Heart right ventricle (tissue), 16 donors: ENCODE measurements around the gene AOX1. TPM values are rescaled to one million over a fixed set of nuclear protein-coding genes. Genes with fewer than 3 reads are reported as not detected.

ENCODE experiments used
- ATAC-seq, 8 donors: fragments of 200-7000 bp; cut with Tn5 transposase; one replicate each; pipeline ENCODE4 v1.9.1; 2020; ENCODE audit warnings: mild to moderate bottlenecking in 8 of 8, moderate library complexity in 8 of 8, moderate number of reproducible peaks in 1 of 8
- DNase-seq, 2 donors: peaks; one replicate each; pipeline ENCODE4 v3.0.0-alpha.2; 2020
- H3K27ac ChIP-seq, 10 donors: fragments of 200-600 bp; sonication (generic) in 2 of 10; one replicate each; pipeline versions ENCODE4 v1.5.0 to v1.8.0; 2020 to 2022; ENCODE audit warnings: mild to moderate bottlenecking in 3 of 10
- H3K27me3 ChIP-seq, 7 donors: fragments of 200-600 bp; one replicate each; pipeline ENCODE4 v1.8.0; 2021 to 2022; ENCODE audit warnings: mild to moderate bottlenecking in 2 of 7
- H3K36me3 ChIP-seq, 9 donors: fragments of 200-600 bp; sonication (generic) in 1 of 9; one replicate each; pipeline versions ENCODE4 v1.5.0 to v1.8.0; 2020 to 2022; ENCODE audit warnings: mild to moderate bottlenecking in 2 of 9
- H3K4me1 ChIP-seq, 9 donors: fragments of 200-600 bp; sonication (generic) in 1 of 9; one replicate each; pipeline versions ENCODE4 v1.5.0 to v1.8.0; 2020 to 2022; ENCODE audit warnings: mild to moderate bottlenecking in 4 of 9
- H3K4me3 ChIP-seq, 10 donors: fragments of 200-600 bp; sonication (generic) in 2 of 10; one replicate each; pipeline versions ENCODE4 v1.5.0 to v1.8.0; 2020 to 2022; ENCODE audit warnings: mild to moderate bottlenecking in 7 of 10, moderate library complexity in 2 of 10
- H3K9me3 ChIP-seq, 11 donors: fragments of 200-600 bp in 10 of 11; sonication (generic) in 2 of 11; one replicate each; pipeline versions ENCODE4 v1.5.0 to v1.8.0; 2013 to 2022; ENCODE audit warnings: mild to moderate bottlenecking in 2 of 11, control low read depth in 1 of 11, moderate library complexity in 1 of 11
- WGBS, 2 donors: extraction: QIAGEN DNeasy Blood & Tissue Kit; methylation state at CpG; one replicate each; pipeline ENCODE4 v1.1.7; 2013; ENCODE audit warnings: inconsistent platforms in 1 of 2; 5-methylcytosine and 5-hydroxymethylcytosine counted together
- intact Hi-C, 10 donors: fragments of 100-400 bp; cut with DNase I; formaldehyde crosslinking; loops; one replicate each; pipeline versions ENCODE4 v1.11.1 to v1.14.2; 2022
- polyA plus RNA-seq, 2 donors: library from polyadenylated mRNA; stranded (reverse); fragments of 200-250 nt; gene quantifications; one replicate each; pipeline ENCODE4 v1.2.3, GENCODE V29; 2013
- total RNA-seq, 10 donors: library from RNA; stranded (reverse); fragmentation: NEBNext Ultra II Directional in 3 of 10; extraction: Animal tissue kit (Norgen Biotek cat#: 25700) in 3 of 10; gene quantifications; one replicate each; pipeline versions ENCODE4 v1.2.1 to v1.2.4, GENCODE V29; 2021 to 2023
- TF ChIP-seq, protein P1 (sequence below), 9 donors: fragments of 200-600 bp; sonication (generic) in 2 of 9; IDR thresholded peaks; one replicate each; pipeline versions ENCODE4 v1.5.0 to v1.8.0; 2021 to 2022; ENCODE audit warnings: antibody characterized with exemption in 9 of 9, mild to moderate bottlenecking in 5 of 9, moderate library complexity in 1 of 9
- donor health status: Arrhythmogenic right ventricular cardiomyopathy.
- donor health status: ischemic (EF 13 %, LVEDD 7.1; RV severe dilation, severe dysfunction).
- donor health status: healthy with polysubstance abuse.
- donor health status: DM: no; HTN: yes; CAD: no.
- donor health status: DM: no; HTN: no; CAD: no.
- donor health status: ischemic (EF 25% LVEDD 6.9; RV normal size, moderate dysfunction).
- donor health status: ischemic (EF 25% LVEDD 5.7; RV mildly dilated, moderate dysfunction).
- donor health status: healthy.
- donor health status: DM: yes; HTN: yes; CAD: no.
- donor health status: Ischemic cardiomyopathy.
- donor health status: ischemic (EF 35%, LVEDD 5.7; RV mildly dilated, moderate dysfunction).
- donor health status: nonischemic (EF 11% LVEDD 7.7; RV severe dilation, severe dysfunction).
- donor health status: DM: yes; HTN: yes; CAD: no.
- donor health status: PGD.
- donor health status: ischemic (EF 29% LVEDD 5.4; RV normal size, mild dysfunction).
- donor health status: nonischemic (EF 23%, LVEDD 6.1; RV moderate dilation, normal function).

AOX1 gene
- total and polyA plus RNA-seq, 12 donors = 0.72 to 22.3 (median 2.6) TPM

DNA sequence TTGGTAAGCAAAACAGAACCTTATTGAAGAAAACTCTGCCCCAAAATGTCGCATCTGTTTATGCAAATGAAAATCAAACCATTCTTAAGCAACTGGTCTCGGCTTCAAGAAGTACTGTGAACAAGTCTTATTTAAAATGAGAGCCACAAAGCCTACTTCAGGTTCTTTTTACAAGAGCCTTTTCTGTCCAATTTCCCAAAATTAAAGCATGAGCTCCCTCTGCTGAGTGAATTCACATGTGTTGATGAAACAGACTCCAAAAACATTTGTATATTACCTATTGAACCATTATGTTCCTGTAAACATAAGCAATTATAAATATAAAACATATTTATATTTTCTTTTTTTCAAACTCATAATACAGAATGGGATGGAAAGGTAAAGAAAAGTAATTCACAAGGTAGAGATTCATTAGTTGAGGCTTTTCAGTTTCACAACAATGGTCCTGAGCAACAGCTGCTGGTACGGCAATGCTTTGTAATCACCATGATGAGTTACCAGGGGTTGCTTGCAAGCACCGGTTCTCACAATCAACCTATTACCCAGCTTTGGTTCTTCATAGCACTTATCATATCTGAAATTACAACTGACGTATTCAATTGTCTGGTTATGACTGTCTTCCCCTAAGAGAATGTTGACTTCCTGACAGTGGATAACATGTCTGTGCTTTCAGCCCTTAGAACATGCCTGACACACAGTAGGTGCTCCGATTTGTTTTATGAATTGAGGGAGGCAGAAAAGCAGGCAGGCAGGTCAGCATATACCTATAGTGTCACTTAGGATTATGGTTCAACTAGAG, 117.5 kb downstream of the AOX1 start:
- WGBS, 2 donors = 41 to 50% methylated on average over 6 of the region's 6 CpGs
- intact Hi-C loops = loop anchor here (2.0 to 10.0 kb wide), 9 partner anchors 119 to 729 kb away; partner anchors contain the start of gene AOX1 (in 1 of the 10)
- peak in 4 of 8 donors; percentile 35 to 64 (median 36) for ATAC-seq
- Histone ChIP-seq H3K4me3 (no peak overlapping the region), H3K27me3 (no peaks in the 10 kb centered on the region), H3K9me3 (no peaks in the 10 kb centered on the region), H3K4me1 (peaks cover 0 to 15% (median 0%) of the 10 kb centered on the region in 9 donors), H3K36me3 (no peaks in the 10 kb centered on the region), H3K27ac (no peak overlapping the region)
- TF ChIP-seq, protein P1, sequence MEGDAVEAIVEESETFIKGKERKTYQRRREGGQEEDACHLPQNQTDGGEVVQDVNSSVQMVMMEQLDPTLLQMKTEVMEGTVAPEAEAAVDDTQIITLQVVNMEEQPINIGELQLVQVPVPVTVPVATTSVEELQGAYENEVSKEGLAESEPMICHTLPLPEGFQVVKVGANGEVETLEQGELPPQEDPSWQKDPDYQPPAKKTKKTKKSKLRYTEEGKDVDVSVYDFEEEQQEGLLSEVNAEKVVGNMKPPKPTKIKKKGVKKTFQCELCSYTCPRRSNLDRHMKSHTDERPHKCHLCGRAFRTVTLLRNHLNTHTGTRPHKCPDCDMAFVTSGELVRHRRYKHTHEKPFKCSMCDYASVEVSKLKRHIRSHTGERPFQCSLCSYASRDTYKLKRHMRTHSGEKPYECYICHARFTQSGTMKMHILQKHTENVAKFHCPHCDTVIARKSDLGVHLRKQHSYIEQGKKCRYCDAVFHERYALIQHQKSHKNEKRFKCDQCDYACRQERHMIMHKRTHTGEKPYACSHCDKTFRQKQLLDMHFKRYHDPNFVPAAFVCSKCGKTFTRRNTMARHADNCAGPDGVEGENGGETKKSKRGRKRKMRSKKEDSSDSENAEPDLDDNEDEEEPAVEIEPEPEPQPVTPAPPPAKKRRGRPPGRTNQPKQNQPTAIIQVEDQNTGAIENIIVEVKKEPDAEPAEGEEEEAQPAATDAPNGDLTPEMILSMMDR (IDR thresholded peaks at IDR 0.05) = peak; percentile 7 to 70 (median 60)
- peak in 1 of 2 donors; percentile 36 for DNase-seq

DNA sequence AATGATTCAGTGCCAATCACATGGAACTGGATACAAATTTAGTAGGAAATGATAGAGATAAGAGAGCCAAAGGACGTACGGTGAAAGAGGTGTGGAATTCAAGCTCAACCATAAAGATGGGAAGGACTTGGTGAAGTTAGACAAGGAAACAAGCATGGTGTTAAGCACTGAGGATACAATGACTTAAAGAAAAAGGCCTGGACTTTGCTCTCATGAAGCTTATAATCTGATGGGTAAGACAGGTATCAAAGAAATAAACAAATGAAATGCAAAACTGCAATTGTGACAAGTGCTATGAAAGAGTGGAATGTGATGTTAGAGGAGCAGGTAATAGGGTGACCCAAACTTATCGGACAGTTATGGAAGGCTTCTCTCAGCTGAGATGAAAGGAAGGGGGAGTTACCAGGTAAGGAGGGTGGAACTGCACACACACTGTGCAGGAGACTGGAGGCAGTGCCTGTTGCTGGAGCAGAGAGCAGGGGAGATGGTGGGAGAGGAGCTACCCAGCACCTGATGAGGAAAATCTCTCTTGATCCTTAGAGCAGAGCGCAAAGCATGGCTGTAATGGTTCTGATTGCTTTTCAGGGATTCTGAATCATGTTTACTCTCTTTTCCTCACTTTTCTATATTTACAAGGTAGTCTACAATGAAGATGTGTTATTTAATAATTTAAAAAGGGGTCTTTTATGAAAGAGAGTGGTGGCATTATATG, 118.3 kb downstream of the AOX1 start:
- Histone ChIP-seq H3K27ac (no peak overlapping the region), H3K27me3 (no peaks in the 10 kb centered on the region), H3K4me1 (peaks cover 0 to 15% (median 0%) of the 10 kb centered on the region in 9 donors), H3K9me3 (no peaks in the 10 kb centered on the region), H3K4me3 (no peak overlapping the region), H3K36me3 (no peaks in the 10 kb centered on the region)
- DNase-seq (no peak), ATAC-seq (no peak)
- intact Hi-C loops = loop anchor here (2.0 to 10.0 kb wide), 9 partner anchors 119 to 729 kb away; partner anchors contain the start of gene AOX1 (in 1 of the 10)
- WGBS, 2 donors = 31 to 33% methylated on average over 4 of the region's 4 CpGs
- TF ChIP-seq, protein P1 (IDR thresholded peaks at IDR 0.05) = no peak

DNA sequence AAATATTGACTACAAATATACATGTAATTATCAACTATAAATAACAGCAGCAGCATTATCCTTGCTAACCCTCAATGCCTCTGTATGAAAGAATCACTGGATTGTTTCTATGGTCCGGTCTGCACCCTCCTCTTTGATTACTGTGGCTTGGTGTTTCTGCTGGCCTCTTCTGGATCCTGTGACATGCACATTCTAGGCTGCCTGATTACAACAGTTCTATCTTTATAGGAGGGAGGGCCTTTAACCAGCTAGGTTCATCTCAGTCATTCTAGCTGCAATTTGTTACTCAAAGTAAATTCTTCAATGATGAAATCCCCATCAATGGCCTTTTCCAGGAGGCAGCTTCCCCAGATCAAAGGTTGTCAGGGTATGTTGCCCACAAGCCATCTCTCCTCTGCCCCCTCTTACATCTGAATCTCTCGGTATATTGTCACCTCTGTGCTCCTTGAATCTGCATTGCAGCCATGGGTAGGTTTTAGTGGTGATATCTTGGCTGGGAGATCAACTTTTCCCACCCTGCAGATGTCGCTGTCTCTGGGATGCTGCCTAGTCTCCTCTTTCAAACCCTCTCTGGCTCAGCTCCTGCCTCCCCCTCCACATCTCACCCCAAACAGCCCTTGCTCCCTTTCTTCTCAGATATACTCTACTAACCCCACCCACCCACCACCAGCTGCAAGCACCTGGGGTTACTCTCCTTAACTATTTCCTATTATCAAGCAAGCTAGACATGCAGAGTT, 119.7 kb downstream of the AOX1 start:
- Histone ChIP-seq H3K36me3 (no peaks in the 10 kb centered on the region), H3K27ac (no peak overlapping the region), H3K4me3 (no peak overlapping the region), H3K27me3 (no peaks in the 10 kb centered on the region), H3K4me1 (peaks cover 0 to 15% (median 0%) of the 10 kb centered on the region in 9 donors), H3K9me3 (no peaks in the 10 kb centered on the region)
- ATAC-seq (peak in 7 of 8 donors; percentile 51 to 79 (median 64)), DNase-seq (no peak)
- intact Hi-C loops = loop anchor here in 7 of 10 donors (10.0 kb wide), 4 partner anchors 121 to 731 kb away; partner anchors contain the start of gene AOX1 (in 1 of the 7)
- TF ChIP-seq, protein P1 (IDR thresholded peaks at IDR 0.05) = peak in 3 of 9 donors; percentile 11 to 25 (median 13)
- WGBS, 2 donors = 30 to 48% methylated on average over 3 of the region's 3 CpGs

DNA sequence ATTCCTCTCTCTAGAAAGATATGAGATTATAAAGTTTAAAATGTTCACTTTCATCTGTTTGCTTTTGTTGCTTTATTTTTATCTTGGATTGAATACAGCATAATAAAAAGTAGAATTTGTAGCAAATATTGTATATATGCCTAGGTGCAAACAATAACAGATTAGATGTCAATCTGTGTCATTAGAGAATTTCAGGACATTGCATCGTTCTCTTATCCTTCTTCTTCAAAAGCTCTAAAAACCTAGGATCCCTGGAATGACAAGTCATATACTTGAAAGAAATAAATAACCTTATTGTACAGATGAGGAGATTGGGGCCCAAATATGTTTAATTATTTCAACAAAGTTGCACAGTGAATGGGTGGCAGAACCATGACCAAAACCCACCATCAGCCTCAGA, 123.1 kb downstream of the AOX1 start:
- no peak for ATAC-seq
- Histone ChIP-seq H3K9me3 (no peaks in the 10 kb centered on the region), H3K36me3 (no peaks in the 10 kb centered on the region), H3K27me3 (no peaks in the 10 kb centered on the region), H3K4me3 (no peak overlapping the region), H3K27ac (no peak overlapping the region), H3K4me1 (peaks cover 0 to 15% (median 9%) of the 10 kb centered on the region in 9 donors)
- intact Hi-C loops = loop anchor here in 7 of 10 donors (10.0 kb wide), 4 partner anchors 124 to 734 kb away; partner anchors contain the start of gene AOX1 (in 1 of the 7)
- TF ChIP-seq, protein P1 (IDR thresholded peaks at IDR 0.05) = no peak
- 64 to 79% methylated on average over 1 of the region's 1 CpG for WGBS, 2 donors
- no peak for DNase-seq
